Effector CD8-positive, alpha-beta T cell (primary cell): ENCODE measurements around the gene SLC12A7.
"Not testable (repeated sequence)": the region's sequence is repeated elsewhere in the genome, so short reads cannot be mapped to it uniquely, and the experiment has no call there.

ENCODE experiments used
- DNase-seq: peaks from one replicate; lab custom pipeline; 2025; lab: John Stamatoyannopoulos, UW

Gene SLC12A7

DNA sequence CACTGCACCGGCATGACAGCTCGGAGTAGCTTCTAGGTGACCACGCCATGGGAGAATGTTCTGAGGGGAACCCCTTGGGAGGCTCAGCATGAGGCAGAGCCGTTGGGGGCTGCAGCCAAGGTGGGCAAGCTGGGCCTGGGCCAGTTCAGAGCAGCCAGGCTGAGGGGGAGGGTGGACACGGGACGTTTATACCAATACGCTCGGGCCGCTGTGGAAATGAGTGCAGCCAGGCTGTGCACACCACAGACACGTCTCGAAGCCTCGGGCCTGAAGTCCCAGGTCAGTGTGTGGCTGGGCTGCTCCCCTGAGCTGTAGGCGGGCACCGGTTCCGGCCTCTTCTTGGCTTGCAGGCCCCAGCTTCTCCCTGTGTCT lies 28.9 kb upstream of the SLC12A7 start:
- no peak for DNase-seq

DNA sequence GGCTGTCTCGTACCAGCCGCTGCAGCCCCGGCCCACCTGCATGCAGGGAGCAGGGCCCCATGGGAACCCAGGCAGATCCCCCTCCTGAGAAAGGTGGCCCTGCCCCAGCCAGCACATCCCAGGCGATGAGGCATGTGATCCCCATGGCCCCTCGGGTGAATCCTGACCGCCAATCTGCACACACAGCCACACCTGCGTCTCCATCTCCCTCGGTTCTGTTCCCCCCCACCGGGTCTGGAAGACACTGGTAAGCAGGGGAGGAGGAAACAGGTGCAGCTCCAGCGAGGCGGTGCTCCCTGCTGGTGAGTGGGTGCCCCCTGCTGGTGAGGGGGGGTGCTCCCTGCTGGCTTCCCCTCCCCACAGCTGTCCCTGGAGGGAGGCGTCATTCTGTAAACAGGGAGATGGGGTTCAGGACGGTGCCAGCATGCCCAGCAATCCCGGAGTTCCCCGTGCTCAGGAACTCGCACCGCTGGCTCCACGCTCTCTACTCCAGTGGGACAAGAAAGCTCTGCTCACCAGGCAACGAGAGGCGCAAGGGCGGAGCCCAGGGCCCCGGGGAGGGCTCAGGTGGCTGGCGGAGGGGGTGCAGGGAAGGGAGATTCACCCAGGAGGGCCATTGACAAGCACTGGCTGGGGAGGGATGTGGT lies 28.4 kb upstream of the SLC12A7 start:
- peak; percentile 70 for DNase-seq

DNA sequence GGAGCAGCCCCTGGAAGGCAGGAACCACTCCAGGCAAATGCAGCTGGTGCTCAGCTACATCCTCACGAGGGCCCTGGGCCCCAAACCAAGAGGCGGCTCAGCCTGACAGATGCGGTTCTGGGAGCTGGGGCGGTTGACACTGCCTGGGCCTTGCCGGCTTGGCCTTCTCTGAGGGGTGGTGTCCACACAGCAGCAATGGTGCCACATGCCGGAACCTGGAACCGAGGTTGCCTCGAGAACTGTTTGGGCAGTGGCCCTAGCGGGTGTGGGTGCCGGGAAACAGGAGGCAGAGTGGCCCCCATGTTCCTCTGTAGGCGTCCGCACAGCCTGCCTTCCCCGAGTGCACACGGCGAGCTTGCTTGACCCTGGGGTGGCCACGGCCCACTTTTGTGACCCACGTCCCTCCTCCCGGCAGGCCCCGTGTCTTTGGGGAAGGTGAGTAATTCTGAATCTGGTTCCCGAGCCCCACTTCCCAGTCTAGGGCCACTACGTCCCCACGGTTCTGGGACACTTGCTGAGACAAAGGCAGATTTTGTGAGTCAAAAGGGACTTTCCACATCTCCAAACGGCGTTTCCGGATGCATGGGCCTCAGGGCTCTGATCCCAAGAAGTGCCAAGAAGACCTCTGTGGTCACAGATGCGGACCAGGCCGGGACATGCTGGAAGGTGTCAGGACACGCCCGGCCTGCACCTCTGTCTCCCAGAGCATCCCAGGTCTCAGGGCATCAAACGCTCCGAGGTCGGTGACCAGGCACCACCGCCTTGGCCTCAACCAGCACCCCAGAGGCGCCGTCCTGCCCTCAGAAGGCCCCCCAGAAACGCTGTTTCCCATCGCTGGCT lies 27.7 kb upstream of the SLC12A7 start:
- no peak for DNase-seq

DNA sequence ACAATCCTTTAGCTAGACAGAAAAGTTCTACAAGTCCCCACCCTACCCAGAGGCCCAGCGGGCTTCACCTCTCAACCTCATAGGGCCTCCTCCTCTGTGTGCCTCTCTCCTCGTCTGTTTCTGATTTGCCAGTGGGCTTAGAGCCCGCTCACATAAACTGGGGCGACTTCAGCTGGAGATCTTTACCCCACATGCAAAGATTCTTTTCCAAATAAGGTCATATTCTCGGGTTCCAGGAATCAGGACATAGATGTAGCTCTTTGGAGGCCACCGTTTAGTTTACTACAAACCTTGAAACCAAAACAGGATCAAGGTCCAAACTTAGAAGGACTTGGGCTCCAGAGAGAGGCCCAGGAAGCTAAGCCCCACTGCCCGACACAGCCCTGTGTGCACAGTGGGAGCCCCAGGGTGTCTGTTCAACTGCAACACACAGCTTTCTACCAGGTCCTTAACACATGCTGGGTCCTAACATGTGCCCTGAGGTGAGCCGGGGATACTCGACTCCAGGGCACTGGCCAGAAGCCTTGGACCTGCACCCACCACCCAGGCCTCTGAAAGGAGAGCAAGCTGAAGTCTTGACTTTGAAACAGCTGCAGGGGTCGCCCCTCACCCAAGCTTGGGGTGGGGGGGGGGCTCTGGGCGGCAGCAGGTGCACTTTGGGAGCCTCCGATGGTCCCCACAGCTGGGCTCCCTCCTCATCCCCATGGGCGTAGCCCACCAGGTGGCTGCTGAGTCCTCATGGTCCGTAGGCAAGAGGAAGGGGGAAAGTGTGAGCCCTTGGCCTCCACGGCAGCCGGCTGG lies 26.8 kb upstream of the SLC12A7 start:
- no peak for DNase-seq

DNA sequence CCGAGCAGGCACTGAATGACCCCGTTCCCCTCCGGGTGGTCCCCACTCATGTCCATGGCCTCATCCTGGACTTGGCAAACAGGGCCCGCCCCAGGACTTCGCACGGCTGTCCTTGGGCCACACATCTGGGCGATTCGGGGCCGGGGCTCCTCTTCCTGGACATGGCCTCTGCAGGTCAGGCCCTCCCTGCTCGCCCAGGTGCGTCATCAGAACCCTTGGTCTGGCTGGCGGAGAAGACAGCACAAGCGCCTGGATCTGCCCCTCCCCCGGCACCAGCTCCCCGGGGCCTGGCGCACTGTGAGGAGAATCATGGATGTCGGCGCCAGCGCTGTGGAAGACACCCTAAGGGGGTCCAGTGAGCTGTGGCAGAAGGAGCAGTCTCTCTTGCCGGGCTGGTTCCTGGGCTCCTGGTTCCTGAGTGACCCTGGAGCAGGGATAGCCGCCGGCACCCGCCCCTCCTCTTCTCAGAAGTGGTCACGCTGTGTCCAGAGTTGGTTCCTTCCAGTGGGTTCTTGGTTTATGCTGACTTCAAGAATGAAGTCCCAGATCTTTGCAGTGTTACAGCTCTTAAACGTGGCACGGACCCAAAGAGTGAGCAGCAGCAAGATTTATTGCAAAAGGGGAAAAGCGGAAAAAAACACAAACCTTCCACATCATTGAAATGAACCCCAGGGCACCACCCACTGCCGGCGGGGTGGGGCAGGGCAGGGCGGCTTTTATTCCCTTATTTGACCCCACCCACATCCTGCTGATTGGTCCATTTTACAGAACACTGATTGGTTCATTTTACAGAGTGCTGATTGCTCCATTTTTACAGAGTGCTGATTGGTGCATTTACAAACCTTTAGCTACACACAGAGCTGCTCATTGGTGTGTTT lies 25.9 kb upstream of the SLC12A7 start:
- no peak for DNase-seq

DNA sequence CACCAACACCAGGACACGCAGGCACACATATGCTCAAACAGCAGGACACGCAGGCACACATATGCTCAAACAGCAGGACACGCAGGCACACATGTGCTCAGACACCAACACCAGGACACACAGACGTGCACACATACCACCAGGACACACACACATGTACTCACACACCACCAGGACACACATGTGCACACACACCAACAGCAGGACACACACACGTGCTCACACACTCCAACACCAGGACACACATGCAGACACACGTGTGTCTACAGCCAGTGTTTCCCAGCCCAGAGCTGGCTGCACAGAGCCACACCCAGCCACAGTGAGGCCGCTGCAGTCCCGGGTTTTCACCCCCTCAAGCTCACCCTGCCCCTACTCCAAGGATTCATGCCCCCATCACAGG lies 25.0 kb upstream of the SLC12A7 start:
- DNase-seq, result no peak

DNA sequence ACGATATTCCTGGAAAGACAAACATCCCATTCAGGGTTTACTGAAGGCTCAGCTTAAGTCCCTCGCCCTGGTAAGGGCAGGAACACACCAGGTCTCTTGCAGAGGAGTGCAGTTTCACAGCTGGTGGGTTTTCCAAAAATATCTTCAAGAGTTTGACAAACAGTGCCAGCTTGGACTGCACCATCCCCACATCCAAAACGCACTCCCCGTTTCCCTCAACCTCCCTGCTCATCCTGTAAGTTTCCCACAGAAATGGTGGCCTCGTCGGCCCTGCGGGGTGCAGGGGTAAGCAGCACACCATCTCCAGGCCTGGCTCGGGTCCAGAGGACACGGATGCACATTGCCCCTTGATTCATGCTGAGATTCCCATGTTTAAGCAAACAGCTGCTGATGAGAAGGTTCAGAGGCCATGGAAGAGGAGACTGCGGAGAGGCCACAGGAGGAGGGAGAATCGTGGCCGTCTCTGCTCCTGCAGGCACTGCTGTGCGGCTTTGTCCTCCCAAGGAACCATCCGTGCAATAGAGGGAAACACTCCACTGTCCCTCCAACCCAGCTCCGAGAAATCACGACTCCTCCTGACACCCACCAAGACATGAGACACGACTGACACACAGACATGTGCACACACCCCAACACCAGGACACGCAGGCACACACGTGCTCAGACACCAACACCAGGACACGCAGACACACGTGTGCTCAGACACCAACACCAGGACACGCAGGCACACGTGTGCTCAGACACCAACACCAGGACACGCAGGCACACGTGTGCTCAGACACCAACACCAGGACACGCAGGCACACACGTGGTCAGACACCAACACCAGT lies 24.0 kb upstream of the SLC12A7 start:
- no peak for DNase-seq

DNA sequence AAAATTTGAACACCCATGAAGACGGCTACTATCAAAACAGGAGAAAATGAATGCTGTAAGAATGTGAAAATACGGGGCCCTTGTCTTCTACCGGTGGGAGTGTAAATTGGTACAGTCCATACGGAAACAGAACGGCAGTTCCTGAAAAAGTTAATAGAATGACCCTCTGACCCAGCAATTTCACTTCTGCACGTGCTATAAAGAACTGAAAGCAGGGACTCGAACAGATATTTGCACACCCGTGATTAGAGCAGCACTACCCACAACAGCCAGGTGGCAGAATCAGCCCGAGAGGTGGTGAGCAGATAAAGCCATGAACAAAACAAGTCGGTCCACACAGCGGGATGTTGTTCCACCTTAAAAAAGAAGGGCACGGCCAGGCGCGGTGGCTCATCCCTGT lies 22.6 kb upstream of the SLC12A7 start:
- no peak for DNase-seq

DNA sequence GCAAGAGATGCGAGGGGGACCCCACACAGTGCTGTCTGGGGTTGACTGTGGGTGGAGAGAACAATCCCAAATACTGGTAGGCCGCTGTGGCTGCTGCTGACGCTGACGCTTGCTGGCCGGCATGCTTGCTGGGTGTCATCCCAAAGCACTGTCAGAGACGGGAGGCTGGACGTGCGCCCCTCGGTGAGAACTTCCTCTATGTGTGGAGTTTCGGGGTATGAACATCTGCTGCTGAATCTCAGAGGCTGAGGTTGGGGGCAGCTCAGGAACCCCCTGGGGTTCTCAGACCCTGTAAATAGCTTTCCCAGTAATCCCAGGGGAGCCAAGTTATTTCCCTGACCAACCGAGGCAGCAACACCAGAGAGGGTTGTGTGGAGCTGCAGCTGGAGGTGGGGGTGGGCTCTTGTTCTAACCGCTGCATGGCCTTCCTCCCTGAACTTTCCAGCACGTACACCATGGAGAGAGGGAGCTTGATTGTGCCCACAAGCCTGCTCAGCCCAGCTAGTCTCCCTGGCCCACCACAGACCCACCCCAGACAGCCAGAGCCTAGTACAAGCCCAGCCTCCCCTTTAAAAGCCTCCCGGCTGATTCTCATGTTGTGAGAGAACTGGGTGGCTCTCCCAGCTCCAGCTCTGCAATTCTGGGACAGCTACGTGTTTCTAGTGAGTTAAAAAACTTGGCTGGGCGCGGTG lies 21.8 kb upstream of the SLC12A7 start:
- no peak for DNase-seq

DNA sequence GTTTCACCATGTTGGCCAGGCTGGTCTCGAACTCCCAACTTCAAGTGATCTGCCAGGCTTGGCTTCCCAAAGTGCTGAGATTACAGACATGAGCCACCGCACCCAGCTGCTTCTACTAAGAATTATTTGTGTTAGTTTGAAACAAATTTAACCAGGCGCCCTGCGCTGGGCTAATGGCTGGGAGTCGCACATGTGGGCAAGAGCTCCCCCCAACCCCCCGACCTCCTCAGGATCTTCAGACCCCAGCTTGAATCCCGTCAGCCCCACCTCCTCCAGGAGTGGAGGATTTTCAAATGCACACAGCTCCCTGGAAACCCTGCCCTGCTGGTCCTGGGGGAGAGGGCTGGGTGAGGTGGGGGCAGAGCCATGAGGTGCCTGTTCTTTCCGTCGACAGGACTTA lies 21.2 kb upstream of the SLC12A7 start:
- no peak for DNase-seq

DNA sequence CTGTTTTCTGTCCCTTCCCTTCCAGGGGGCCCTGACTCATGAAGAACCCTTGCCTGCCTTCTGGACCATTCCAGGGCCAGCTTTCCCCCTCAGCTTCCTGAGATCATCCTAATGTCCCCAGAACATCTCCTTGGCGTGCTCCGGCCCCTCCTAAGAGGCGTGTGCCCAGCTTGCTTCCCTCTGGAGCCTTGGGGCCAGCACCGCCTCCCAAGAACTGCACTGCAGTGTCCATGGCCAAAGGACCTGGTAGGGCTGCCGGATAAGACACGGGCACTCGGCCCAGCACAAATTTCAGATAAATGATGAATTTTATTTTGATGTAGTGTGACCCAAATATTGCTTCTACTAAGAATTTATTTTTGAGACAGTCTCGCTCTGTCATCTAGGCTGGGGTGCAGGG lies 20.7 kb upstream of the SLC12A7 start:
- DNase-seq, result no peak

DNA sequence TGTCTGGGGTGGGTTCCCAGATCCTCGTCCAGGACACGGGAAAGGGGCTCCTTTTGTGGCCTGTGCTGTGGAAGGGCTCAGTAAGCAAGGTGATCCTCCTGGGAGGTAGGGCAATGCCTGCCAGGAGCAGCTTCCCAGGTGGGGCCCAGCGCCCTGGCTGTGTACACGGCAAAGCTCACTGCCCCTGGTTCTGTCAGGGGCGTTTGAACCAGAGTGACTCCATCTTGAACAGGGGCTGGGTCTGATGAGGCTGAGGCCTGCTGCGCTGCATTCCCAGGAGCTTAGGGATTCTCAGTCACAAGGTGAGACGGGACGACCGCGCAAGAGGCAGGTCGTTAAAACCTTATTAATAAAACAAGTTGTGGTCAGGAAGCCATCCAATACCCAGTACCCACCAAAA lies 19.9 kb upstream of the SLC12A7 start:
- DNase-seq, result no peak

DNA sequence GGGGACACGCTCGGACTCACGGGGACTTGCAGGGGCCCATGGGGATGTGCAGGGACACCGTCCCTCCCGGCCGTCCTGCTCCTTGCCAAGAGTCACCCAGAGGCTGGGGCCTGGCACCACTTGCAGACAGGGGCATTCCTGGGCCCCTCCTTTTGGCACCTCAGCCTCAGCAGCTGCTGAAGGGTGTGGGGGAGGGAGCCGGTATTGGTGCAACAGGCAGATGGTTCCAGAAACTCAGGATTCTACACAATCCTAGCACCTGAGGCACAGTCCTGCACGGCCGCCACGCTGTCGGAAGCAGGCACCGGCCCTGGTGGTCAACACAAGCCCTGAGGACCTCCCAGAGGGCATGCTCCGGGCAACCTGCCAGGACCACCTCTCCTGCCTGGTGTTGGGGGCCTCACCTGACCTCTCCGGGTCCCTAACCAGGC lies 19.3 kb upstream of the SLC12A7 start:
- no peak for DNase-seq

DNA sequence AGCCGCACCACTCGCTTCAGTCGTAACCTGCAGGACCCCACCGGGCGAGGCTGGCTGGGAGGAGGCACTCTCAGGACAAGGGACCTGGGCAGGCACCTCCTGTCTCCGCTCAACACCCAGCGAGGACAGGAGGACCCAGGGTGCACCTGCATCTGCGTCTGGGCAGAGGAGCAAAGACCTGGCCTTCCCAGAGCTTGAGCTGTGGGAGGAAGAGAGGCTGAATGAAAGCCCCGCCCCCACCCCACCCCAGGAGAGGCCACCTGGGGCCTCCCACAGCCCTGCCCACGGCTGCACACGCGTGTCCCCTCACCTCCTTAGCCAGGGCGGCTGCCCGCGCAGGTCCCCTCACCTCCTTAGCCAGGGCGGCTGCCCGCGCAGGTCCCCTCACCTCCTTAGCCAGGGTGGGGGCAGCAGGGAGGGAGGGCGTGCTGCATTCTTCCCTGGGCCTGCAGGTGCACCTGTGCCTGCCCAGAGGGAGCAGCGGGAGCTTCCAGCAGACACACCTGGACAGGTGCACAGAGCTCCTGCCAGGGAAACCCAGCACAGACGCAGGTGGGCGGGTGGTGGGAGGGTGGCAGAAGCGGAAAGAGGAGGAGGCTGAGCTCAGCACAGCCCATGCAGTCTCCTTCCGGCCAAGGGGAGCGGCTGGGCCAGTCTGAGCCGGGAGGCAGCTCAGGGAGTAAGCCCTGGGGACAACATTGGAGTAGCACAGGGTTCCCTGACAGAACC lies 18.5 kb upstream of the SLC12A7 start:
- DNase-seq, result no peak

DNA sequence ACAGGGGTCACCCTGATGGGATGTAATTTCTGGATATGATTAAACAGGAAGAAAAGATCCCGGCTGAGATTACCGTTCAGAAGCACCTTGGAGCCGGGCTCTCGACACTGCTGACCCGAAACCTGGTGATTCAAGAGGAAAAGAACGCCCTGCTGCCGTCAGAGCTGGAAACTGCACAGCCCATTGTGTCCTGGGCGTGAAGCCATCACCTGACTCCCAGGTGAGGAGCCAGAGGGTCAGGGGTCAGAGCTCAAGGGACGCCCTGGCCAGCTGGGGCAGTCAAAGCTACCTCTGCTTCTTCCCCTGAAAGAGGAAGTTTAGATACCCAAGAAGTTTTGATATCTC lies 17.8 kb upstream of the SLC12A7 start:
- DNase-seq, result no peak

DNA sequence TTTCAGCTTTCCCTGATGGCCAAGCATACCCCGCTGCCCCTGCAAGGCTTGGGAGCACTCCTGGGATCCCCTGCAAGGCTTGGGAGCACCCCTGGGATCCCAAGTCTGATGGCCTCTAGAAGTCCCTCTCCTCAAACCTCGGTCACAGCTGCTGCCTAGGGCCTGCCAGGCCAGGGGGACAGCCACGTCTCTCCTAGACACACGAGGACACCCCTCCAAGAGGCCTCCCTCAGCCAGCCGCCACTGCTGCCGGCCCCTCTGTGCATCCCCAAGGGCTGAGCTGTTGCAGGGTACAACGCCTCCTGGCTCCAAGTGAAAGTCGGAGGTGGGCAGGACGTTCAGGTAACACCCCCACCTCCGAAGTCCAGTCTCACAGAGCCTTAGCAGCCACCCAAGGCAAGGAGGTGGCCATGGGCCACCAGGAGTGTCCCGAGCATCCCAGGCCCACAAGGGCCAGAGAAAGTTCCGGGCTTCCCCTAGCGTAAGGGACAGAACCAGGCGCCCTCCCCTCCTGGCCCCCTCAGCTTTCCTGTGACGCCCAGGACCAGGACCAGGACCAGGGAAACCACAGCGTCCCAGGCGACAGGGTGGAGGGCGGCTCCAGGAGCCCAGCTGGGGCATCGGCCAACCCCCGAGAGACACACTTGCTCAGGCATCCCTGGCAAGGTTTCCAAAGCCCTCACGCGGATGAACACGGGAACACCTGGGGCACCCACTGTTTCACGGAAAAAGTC lies 17.3 kb upstream of the SLC12A7 start:
- no peak for DNase-seq

DNA sequence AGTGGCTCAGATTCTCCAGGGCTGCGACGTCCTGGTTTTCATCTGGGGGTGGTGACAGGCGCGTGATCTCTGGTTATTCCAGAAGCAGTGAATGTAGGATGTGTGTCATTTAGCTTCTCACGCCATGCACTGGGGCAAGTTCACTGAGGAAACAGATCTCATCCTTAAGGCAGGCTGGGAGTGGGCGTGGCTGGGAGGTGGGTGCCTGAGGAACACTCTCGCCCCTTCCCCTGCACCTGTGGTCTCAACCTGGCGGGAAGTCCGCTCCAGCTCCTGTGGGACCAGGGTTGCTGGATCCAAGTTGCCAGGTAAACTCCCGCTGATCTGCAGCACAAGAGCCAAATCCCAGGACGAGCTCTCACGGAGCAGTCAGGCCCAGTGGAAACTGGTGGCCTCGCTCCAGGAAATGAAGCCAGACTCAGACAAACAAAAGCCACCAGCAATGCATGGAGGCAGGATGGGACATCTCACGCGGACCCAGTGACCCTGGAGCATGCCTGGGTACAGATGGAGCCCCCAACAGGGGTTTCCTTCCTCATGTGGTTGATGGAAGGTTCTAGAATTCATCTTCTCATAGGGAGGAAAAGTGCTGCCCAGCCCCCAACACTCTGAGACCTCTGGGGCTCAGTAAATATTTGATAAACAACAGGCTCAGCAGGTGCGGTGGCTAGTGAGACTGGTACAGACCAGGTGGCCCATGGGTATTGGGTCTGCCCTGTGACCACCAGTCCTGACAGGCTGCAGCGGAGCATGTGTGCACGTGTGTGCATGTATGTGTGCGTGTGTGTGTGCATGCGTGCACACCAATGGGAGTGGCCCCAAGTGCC lies 16.3 kb upstream of the SLC12A7 start:
- no peak for DNase-seq

DNA sequence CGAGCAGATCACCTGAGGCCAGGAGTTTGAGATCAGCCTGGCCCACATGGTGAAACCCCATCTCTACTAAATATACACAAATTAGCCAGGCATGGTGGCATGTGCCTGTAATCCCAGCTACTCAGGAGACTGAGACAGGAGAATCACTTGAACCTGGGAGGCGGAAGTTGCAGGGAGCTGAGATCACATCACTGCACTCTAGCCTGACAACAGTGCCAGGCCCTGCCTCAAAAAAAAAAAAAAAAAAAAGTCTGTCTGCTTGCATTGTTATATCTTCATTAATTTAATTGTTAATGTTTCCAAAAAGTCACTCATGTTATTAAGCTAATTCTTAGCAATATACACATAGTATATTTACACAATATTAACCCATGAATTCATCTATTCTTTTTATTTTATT lies 13.8 kb upstream of the SLC12A7 start:
- not testable (repeated sequence) for DNase-seq
